A204.1 (cell line): Measurements from ENCODE around the gene CLEC19A.
"Not testable (repeated sequence)": the region's sequence is repeated elsewhere in the genome, so short reads cannot be mapped to it uniquely, and the experiment has no call there.

ENCODE experiments used
- FAIRE-seq: peaks from 2 replicates; lab custom pipeline; 2012; peaks lifted over from hg19 to GRCh38; lab: Jason Lieb, UNC

The CLEC19A gene

GRCh38 chr16:19287241-19287640 is 1.7 kb downstream of the CLEC19A start:
- FAIRE-seq = no peak

- no peak for FAIRE-seq
Measured at GRCh38 chr16:19288872-19289799, 3.6 kb downstream of the CLEC19A start.

- FAIRE-seq = no peak
Measured at GRCh38 chr16:19289811-19290485, 4.4 kb downstream of the CLEC19A start.

- FAIRE-seq = no peak
Measured at GRCh38 chr16:19290860-19291259, 5.3 kb downstream of the CLEC19A start.

GRCh38 chr16:19291475-19291874 is 5.9 kb downstream of the CLEC19A start:
- FAIRE-seq = no peak

GRCh38 chr16:19292186-19292585 is 6.7 kb downstream of the CLEC19A start:
- FAIRE-seq = no peak

- FAIRE-seq = no peak
Measured at GRCh38 chr16:19294156-19294649, 8.7 kb downstream of the CLEC19A start.

GRCh38 chr16:19295393-19295792 is 9.9 kb downstream of the CLEC19A start:
- FAIRE-seq = no peak

GRCh38 chr16:19297454-19297853 is 11.9 kb downstream of the CLEC19A start:
- no peak for FAIRE-seq

- no peak for FAIRE-seq
Measured at GRCh38 chr16:19299565-19299964, 14.0 kb downstream of the CLEC19A start.

- no peak for FAIRE-seq
Measured at GRCh38 chr16:19301931-19302330, 16.4 kb downstream of the CLEC19A start.

- no peak for FAIRE-seq
Measured at GRCh38 chr16:19304750-19305149, 19.2 kb downstream of the CLEC19A start.

GRCh38 chr16:19305443-19305842 is 19.9 kb downstream of the CLEC19A start:
- no peak for FAIRE-seq

GRCh38 chr16:19307587-19308241 is 22.2 kb downstream of the CLEC19A start:
- FAIRE-seq = no peak

GRCh38 chr16:19308392-19308791 is 22.9 kb downstream of the CLEC19A start:
- no peak for FAIRE-seq

GRCh38 chr16:19309178-19309577 is 23.6 kb downstream of the CLEC19A start:
- no peak for FAIRE-seq

- FAIRE-seq = no peak
Measured at GRCh38 chr16:19314718-19315425, 29.3 kb downstream of the CLEC19A start.

- no peak for FAIRE-seq
Measured at GRCh38 chr16:19315889-19316433, 30.4 kb downstream of the CLEC19A start.

GRCh38 chr16:19316846-19317245 is 31.3 kb downstream of the CLEC19A start:
- FAIRE-seq = no peak

GRCh38 chr16:19321186-19321585 is 35.7 kb downstream of the CLEC19A start:
- not testable (repeated sequence) for FAIRE-seq

- no peak for FAIRE-seq
Measured at GRCh38 chr16:19323596-19323995, 38.1 kb downstream of the CLEC19A start.

GRCh38 chr16:19328364-19328763 is 42.8 kb downstream of the CLEC19A start:
- FAIRE-seq = no peak
